RCC 7860 (cell line): ENCODE results near the gene PLEKHG4.

ENCODE experiments used
- DNase-seq: peaks from one replicate; pipeline ENCODE4 v3.0.0-alpha.2; 2015; ENCODE audit warnings: low spot score
- FAIRE-seq: peaks from 2 replicates; lab custom pipeline; 2012; peaks lifted over from hg19 to GRCh38; lab: Jason Lieb, UNC

The PLEKHG4 gene

DNA sequence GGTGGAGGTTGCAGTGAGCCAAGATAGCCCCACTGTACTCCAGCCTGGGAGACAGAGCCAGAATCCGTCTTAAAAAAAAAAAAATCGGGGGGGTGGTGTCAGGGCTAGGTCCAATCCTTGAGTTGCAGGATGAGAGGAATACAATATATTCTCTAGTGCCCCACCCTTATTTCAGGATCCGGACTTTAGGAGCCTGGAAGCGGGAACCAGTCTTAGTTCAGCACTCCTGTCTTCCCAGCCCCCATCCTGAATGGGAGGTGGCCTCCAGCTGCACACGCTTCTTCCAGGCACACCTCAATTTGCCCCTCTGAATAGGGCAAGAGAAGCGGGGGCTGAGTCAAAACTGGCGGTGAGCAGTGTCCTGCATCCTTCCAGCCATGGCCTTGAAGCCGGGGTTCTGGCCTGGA, 33.7 kb upstream of the PLEKHG4 start:
- DNase-seq (no peak), FAIRE-seq (no peak)

DNA sequence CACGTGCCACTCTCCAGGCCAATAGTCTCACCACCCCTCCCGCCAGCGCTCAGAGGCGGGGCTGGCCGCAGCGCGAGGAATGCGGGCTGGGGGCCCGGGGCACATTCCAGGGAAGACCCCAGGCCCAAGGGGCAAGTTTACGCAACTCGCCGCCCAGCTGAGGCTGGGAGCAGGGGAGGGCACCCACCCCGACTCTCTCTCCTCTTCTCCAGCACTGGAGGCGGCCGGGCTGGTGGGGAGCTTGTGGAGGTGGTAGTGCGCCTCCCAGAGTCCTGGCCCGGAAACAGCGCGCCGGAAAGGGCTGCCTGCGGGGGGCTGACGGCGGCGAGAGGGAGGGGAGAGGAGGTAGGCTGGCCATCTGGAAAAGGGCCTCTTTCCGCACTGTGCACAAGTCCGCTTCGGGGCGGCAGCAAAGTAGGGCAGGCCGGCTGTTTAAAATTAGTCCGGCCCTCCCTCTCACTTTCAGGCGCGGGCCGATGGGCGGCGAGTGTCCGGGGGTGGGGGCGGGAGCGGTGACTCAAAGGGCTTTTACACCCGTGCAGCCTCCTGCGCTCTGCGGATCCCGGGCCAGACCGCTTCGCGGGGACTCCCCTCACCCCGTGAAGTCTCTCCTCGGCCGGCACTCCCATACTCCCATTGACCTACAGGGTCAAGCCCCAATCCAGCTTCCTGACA, 33.1 kb upstream of the PLEKHG4 start:
- FAIRE-seq, result no peak

DNA sequence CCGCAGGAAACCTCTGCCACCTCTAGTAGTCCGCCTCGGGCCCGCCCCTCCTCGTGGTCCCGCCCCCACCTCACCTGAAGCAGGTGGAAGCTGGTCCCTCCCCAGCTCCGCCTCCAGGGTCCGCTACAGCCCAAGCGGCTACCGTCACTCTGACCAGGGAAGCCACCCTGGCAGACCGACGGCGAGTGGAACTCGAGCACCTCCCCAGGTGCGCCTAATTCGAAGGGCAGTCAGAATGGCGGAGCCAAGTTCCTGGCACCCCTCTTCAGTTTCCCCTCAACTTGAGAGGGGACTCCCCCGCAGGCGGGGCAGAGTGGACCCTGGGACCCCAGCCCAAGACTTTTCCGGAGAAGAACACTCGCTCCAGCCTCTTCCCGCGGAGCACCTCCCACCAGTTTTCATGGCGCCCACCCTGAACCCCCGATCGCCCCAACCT, 32.6 kb upstream of the PLEKHG4 start:
- FAIRE-seq (no peak), DNase-seq (peak; percentile 7)

More for the DNA sequence above, 33.1 kb upstream of the PLEKHG4 start:
- peak; percentile 61 for DNase-seq

DNA sequence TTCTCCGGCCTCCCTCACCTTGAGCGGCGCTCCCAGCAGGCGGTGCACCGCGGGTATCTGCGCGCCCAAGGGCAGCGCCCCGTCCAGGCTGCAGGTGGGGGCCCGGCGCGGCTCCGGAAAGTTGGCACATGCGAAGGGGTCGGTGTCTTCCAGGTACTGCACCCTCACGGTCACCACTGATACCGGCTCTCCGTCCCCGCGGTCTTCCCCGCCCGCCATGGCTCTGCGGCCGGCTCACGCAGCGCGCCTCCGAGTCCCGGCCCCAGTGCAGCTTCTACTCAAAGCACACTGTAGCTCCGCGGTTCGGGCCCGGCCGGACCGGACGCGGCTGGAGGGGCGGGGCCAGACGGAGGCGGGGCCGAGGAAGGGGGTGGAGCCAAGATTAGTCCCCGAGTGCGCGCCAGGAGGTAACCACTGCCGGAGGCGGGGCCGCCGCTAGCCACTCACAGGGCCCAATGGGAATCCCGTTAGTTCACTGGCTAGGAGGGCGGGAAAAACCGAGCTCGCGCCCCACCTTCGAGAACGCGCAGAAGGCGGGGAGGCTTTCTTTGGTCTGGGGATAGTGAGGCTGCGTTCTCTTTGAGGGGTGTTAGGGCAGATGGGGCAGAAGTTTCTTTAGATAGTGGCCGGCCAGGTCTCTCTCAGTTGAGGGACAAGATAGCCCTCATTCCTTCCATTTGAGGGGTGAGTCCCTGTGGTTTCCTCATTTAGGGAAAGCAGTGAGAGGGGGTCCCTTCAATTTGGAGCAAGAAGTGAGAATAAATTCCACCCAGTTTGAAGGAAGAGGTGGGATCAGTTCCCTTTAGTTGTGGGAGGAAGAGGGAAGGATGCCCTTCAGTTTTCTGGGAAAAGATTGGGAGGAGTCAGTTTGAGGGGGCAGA, 31.9 kb upstream of the PLEKHG4 start, which contains the start of gene FHOD1:
FHOD1 (minus strand) TSS at position 290 of the 881 bp plus-strand sequence; CDS start at position 219, 71 bp downstream.
- DNase-seq (peak; percentile 89), FAIRE-seq (peak; percentile 63)

DNA sequence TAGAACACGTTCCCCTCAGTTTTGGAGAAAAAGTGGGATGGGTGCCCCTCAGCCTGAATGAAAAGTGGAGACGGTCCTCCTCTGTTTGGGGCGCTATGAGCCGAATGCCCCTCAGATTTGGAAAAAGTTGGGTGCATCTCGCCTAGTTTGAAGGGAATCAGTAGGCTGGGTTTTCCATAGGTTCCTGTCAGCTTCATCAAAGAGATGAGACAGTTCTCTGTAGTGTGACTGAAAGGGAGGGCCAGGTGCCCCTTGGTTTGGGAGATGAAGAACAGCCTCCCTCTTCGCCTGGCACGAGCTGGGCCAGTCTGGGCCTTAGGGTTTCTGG, 31.3 kb upstream of the PLEKHG4 start:
- no peak for DNase-seq
- no peak for FAIRE-seq

DNA sequence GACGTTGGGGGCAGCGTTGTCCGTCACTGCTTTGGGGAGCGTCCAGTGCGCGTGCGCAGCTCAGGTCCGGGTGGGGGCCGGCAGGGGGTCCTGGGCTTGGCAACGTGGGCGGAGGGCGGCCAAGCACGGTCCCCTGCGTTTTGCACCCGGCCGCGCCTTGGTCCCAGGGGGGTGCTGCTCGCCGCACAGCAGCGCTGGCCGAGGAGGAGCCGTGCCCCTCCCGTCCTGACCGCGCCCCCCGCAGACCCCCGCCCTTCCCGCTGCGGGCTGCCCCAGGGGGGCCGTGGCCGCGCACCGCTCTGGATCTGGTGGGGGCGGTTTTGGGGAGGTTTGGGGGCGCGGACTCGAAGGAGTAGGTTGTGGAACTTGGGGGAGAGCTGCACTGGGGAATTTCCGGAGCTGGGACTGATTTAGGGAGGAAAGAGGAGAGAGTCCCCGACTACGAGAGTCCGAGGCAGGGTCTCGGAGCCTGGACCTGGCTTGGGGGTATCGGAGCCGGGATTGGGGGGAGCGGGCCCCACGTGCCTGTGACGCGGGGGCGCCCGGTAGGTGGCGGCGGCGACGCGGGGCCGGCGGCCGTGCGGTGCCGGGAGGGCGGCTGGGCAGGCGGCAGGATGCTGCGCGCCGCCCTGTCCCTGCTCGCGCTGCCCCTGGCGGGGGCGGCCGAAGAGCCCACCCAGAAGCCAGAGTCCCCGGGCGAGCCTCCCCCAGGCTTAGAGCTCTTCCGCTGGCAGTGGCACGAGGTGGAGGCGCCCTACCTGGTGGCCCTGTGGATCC, 30.7 kb upstream of the PLEKHG4 start, which contains the start of gene SLC9A5:
SLC9A5 (plus strand) TSS at position 579 of the 777 bp plus-strand sequence; CDS start at position 615, 36 bp downstream.
- FAIRE-seq, result no peak
- no peak for DNase-seq

DNA sequence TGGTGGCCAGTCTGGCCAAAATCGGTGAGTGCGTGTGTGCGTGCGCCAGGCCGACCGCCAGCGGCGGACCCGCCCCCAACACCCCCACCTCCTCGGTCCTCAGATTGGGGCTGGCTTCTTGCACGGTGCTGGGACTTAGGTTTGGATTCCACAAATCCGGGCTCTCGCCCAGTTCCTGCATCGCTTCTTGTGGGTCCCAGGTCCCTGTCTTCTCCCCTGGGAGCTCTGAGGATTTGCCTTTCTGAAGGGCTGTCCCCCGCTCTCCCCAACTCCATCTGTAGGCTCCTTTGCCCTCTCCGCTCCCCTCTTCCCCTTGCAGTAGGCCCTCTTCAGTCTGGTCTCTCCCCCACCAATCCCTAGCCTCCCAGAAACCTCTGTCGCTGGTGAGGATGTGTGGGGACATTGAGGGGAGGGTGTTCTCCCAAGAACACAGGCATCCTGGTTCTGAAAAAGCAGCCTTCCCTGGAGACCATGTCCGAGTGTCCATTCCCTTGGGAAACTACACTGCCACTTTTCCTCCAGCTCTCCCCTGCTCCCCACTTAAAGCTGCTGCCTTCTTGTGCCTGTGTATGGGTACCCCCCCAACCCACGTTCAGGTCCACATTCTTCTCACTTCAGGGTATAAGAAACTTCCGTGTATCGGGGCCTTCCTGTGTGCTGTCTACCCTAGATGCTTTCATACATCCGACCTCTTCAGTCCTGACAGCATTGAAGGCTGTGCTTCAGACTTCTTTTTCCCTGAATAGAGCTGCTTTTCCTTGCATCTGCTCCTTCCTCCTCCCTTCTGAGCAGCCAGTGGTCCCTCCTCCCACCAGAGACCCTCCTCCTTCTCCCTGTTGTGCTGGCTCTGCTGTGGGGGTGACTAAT, 29.9 kb upstream of the PLEKHG4 start:
- FAIRE-seq (no peak), DNase-seq (no peak)

DNA sequence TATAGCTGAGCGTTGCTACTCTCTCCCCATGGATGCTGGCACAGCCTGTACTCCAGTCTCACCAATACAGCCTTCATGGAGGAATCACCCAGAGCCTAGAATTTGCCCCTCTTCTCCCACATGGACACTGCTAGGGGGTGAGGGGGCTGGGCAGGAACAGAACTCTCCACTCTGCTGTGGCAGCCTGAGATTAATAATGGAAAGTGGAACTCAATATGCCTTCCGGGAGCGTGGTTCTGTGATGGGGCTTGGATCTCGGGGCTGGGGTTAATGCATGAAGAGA, 29.3 kb upstream of the PLEKHG4 start:
- no peak for FAIRE-seq
- no peak for DNase-seq

DNA sequence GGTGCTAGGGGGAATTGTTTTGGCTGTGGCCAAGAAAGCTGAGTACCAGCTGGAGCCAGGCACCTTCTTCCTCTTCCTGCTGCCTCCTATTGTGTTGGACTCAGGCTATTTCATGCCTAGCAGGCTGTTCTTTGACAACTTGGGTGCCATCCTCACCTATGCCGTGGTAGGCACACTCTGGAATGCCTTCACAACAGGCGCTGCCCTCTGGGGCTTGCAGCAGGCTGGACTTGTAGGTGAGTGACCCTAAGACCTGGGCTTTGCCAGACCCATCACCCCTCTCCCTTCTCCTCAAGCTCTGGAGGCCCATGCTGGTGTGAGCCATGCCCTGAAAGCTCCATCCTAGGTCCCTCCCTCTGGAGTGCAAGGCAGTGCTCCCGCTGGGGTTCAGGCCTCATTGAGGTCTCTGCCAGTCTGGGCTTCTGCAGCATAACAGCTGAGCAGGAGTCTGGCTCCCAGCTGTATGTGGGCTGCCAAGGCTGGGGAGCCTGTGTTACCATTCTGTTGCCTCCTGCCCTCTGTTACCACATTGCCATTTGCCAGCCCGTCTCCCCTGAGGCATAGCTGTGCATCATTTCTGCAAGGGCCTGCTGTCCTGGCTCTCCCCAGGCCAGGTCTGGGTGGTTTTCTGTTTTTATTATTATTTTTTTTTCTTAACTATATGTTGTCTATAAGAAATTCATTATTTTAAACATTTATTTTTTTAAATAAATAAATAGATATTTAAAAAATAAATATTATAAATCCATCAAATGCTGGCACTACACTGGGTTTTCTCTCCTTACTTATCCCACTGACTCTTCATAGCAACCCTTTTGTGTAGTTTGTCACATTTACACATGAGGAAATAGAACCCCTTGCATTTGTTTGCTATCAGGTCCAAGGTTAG, 26.5 kb upstream of the PLEKHG4 start:
- DNase-seq (no peak), FAIRE-seq (no peak)

DNA sequence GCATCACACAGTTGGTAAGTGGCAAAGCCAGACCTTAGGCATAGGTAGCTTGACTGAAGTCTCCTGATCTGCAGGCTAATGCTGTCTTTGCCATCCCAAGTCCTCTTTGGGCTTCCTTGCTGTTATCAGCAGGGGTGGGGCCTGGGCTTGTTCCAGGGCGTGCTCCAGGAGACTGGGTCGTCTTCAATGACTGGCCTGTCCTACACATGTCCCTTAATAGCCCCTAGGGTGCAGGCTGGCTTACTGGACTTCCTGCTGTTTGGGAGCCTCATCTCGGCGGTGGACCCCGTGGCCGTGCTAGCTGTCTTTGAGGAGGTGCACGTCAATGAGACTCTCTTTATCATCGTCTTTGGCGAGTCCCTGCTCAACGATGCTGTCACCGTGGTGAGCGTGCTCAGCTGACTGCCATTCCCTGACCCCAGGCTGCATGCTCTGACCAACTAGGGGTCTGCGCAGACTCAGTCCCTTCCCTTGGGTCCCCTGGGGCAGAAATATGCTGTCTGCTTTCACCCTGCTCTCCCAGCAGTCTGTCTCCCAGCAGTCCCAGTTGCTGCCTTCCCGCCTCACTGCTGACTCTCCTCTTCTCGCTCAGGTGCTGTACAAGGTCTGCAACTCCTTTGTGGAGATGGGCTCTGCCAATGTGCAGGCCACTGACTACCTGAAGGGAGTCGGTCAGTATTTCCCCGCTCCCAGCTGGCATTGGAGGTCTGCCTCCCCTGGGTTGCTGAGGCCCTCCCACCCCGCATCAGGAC, 24.4 kb upstream of the PLEKHG4 start:
- DNase-seq, result no peak
- FAIRE-seq, result no peak

DNA sequence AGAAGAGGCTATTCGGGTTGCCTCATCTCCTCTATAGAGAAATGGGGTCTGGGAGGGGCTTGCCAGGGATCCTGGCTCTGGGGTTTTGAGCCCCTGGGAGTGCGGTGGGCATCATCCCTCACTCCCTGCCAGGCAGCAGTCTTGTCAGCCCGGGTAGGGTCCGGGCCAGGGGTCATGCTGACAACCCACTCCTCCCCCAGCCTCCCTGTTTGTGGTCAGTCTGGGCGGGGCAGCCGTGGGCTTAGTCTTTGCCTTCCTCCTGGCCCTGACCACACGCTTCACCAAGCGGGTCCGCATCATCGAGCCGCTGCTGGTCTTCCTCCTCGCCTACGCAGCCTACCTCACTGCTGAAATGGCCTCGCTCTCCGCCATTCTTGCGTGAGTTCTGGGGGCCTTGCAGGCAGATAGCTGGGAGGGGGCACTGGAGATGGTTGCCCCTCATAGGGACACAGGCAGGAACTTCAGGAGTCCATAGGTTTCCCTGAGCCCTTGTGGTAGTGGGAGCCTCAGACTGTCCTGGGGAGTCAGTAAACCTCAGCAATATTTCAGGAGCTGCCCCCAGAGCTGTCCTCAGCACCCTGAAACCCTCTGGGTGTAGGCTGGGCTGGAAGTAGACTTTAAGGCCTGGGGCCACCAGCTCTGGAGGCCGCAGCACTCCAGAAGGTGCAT, 23.6 kb upstream of the PLEKHG4 start:
- no peak for DNase-seq
- no peak for FAIRE-seq

DNA sequence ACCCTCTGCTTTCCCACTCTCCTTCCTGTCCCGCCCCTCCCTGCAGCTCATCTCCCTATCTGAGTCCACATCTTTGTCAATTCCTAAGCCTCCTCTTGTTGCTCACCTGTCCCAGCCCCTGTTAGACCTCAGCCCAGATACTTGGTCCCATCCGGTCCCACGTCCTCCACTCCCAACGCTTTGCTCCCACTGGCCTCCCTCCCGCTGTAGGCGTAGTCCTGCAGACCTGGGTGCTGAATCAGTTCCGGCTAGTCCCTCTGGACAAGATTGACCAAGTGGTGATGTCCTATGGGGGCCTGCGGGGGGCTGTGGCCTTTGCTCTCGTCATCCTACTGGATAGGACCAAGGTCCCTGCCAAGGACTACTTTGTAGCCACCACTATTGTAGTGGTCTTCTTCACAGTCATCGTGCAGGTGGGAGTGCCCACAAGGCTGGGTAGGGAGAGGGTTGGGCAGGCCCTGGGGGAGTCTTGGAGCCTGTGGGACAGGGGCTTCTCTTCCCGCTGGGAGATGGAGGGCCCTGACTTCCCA, 22.6 kb upstream of the PLEKHG4 start:
- FAIRE-seq (no peak), DNase-seq (no peak)

DNA sequence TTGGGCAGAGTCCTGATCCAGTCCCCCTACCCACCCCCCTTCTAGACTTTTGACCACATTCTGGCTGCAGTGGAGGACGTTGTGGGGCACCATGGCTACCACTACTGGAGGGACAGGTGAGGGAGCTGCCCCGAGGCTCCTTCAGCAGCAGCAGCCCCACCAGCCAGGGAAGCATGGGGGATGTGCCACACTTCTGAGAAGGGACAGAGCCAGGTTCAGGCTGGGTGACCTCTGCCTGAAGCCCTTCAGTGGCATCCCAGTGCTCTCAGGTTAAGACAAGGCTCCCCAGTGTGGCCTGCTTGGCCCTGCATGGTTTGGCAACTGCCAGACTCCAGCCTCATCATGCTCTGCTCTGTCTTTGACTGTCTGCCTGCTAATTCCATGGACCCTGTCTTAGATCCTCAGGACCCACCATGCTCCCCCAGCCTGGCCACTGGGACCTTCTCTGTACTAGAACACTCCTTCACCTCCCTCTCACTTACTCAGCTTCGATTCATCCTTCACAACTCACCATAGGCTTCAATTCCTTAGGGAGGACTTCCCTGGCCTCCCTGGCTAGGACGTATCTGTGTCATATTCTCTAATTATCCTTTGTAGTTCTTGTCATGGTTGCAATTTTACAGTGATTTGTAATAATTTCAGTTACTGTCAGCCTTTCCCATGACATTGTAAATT, 21.7 kb upstream of the PLEKHG4 start:
- DNase-seq, result no peak
- no peak for FAIRE-seq

DNA sequence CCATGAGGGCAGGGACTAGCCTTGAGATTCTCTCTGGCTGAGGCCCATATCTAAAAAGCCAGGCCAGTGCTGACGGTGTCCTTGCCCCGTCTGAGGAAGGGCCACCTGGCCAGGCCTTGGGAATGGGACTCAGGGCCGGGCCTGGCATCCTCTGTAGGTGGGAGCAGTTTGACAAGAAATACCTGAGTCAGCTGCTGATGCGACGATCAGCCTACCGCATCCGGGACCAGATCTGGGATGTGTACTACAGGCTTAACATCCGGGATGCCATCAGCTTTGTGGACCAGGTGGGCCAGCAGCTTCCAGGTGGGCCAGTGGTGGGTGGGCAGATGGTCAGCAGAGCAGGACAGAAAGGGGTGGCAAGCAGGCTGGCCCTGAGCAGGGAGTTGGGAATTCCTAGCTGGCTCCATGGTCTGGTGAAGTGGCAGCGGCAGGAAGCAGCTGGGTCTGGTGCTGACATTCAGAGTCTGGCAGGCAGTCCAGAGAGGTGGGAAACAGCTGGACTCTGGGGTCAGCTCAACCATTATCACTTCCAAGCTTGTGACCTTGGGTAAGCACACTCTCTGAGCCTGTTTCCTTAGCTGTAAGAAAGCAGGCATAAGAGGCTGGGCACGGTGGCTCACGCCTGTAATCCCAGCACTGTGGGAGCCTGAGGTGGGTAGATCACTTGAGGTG, 21.0 kb upstream of the PLEKHG4 start:
- no peak for FAIRE-seq
- no peak for DNase-seq

DNA sequence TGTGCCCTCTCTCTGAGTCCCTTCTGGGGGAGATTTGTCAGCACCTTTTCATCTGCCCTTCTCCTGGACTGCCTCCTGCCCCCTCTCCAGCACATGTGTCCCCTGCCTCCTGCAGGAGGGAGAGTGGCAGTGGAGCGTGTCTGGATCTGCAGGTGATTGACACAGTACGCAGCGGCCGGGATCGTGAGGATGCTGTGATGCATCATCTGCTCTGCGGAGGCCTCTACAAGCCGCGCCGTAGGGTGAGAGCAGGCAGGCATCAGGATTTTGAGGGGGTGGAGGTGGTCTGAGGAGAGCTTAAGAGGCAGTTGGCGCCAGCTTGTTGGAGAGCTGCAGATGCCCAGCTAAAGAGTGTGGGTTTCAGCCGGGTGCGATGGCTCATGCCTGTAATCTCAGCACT, 19.6 kb upstream of the PLEKHG4 start:
- no peak for DNase-seq
- no peak for FAIRE-seq

DNA sequence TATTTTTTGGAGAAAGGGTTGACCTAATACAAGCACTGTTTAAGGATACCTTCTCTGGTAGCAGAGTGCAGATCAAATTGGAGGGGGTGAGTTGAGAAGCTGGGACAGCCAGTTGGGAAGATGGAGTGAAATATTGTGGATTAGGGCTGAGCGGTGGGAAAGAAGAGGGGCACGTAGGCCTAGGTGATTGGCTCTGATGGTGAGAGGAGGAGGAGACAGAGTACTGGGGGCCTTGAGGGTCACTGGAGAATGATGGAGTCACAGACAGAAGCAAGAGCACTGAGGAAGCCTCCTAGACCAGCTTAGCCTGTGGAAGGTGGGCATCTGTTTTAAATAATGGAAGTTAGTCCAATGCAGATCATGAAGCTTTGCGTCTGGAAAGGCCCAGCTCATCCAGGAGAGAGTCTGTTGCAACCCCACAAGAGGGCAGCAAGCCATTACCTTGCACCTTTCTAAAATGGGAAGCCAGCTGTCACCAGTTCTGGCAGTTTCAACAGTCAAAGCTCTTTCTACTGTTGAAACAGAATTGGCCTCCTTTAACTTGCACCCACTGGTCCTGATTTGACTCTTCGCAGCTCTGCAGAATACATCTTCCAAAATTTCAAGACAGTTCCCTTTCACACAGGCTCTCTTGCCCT, 18.8 kb upstream of the PLEKHG4 start:
- DNase-seq (peak; percentile 39), FAIRE-seq (no peak)
